Glutamatergic neuron (in vitro differentiated cells): Measurements from ENCODE around the gene LSAMP. TPM values are rescaled to one million over a fixed set of nuclear protein-coding genes. Genes with fewer than 3 reads are reported as not detected.

ENCODE experiments used
- DNase-seq: peaks from one replicate; pipeline ENCODE4 v3.0.0; 2022
- H3K27ac Mint-ChIP-seq: one replicate; pipeline ENCODE4 v1.8.0; 2020; ENCODE audit warnings: mild to moderate bottlenecking, mixed read lengths, inconsistent platforms; ENCODE audit not compliant: unreplicated experiment
- H3K27me3 Mint-ChIP-seq: one replicate; pipeline ENCODE4 v1.8.0; 2020; ENCODE audit warnings: mild to moderate bottlenecking, moderate library complexity, mixed read lengths, inconsistent platforms; ENCODE audit not compliant: unreplicated experiment
- H3K36me3 Mint-ChIP-seq: one replicate; pipeline ENCODE4 v1.8.0; 2020; ENCODE audit warnings: mild to moderate bottlenecking, mixed read lengths, inconsistent platforms; ENCODE audit not compliant: unreplicated experiment
- H3K4me1 Mint-ChIP-seq: one replicate; pipeline ENCODE4 v1.8.0; 2020; ENCODE audit warnings: mild to moderate bottlenecking, low read depth, mixed read lengths, inconsistent platforms; ENCODE audit not compliant: unreplicated experiment
- H3K4me3 Mint-ChIP-seq: one replicate; pipeline ENCODE4 v1.8.0; 2020; ENCODE audit warnings: mild to moderate bottlenecking, mixed read lengths, inconsistent platforms; ENCODE audit not compliant: unreplicated experiment
- H3K9me3 Mint-ChIP-seq: one replicate; pipeline ENCODE4 v1.8.0; 2020; ENCODE audit warnings: mild to moderate bottlenecking, moderate library complexity, mixed read lengths, inconsistent platforms; ENCODE audit not compliant: unreplicated experiment
- CTCF ChIP-seq: fragments of 200-600 bp; sonication (generic); IDR thresholded peaks from one replicate; pipeline ENCODE4 v1.5.0; 2021; ENCODE audit not compliant: partially characterized antibody, unreplicated experiment
- total RNA-seq: library from RNA; stranded (reverse); fragmentation: NEBNext Ultra II Directional; extraction: Animal tissue kit (Norgen Biotek cat#: 25700); gene quantifications from one replicate; pipeline ENCODE4 v1.2.1, GENCODE V29; 2021; ENCODE audit not compliant: unreplicated experiment

Gene LSAMP
- total RNA-seq, 1 donor from 2014 or later, result 67.1 TPM

DNA sequence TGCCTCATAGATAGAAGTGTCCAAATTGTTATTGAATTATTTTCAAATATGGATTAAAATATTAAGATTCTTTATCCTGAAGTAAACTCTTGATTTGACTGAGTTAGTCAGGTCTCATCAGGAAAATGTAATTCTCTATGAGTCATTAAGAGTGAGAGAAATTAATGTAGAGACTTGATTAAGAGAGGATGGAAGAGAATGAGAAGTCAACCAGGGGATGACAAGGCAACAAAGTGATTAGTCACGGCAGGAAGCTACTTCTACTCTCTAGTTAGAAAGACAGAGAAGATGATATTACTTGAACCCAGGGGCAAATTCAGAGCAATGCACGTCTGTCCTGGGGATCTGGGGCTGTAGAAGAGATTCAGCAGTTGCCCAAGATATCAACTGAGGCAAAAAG lies 202.5 kb downstream of the LSAMP start:
- H3K36me3 Mint-ChIP-seq, result no peaks in the 10 kb centered on the region
- H3K27ac Mint-ChIP-seq, result no peak overlapping the region
- H3K9me3 Mint-ChIP-seq, result peaks cover 1% of the 10 kb centered on the region
- TF ChIP-seq CTCF, result no peak
- no peaks in the 10 kb centered on the region for H3K27me3 Mint-ChIP-seq
- no peak for DNase-seq
- no peak overlapping the region for H3K4me3 Mint-ChIP-seq
- H3K4me1 Mint-ChIP-seq, result no peaks in the 10 kb centered on the region

GRCh38 chr3:116241677-116242076 lies 203.6 kb downstream of the LSAMP start:
- TF ChIP-seq CTCF, result no peak
- H3K9me3 Mint-ChIP-seq, result no peaks in the 10 kb centered on the region
- no peak for DNase-seq
- H3K27ac Mint-ChIP-seq, result no peak overlapping the region
- H3K4me3 Mint-ChIP-seq, result no peak overlapping the region
- H3K4me1 Mint-ChIP-seq, result no peaks in the 10 kb centered on the region
- H3K36me3 Mint-ChIP-seq, result no peaks in the 10 kb centered on the region
- no peaks in the 10 kb centered on the region for H3K27me3 Mint-ChIP-seq

DNA sequence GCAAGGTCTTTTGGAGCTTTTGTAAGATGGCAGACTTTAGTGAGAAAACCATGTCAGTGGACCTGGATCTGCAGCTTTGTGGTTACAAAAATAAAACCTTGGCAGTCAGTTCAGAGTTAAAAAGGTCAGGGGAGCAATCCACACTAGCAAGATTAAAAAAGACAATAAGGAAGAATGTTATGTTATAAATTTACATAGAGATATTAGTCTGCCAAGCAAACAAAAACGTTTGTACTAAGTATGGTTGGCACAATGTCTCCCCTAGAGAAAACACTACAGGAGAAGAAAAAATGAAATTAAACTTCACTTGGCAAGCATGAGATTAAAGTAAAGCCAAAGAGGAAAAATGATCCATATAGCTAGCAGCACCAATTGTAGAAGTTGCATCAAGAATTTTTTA lies 205.0 kb downstream of the LSAMP start:
- TF ChIP-seq CTCF, result no peak
- no peak for DNase-seq
- Mint-ChIP-seq H3K4me1 (no peaks in the 10 kb centered on the region), H3K4me3 (no peak overlapping the region), H3K9me3 (no peaks in the 10 kb centered on the region), H3K27me3 (no peaks in the 10 kb centered on the region), H3K36me3 (no peaks in the 10 kb centered on the region), H3K27ac (no peak overlapping the region)

DNA sequence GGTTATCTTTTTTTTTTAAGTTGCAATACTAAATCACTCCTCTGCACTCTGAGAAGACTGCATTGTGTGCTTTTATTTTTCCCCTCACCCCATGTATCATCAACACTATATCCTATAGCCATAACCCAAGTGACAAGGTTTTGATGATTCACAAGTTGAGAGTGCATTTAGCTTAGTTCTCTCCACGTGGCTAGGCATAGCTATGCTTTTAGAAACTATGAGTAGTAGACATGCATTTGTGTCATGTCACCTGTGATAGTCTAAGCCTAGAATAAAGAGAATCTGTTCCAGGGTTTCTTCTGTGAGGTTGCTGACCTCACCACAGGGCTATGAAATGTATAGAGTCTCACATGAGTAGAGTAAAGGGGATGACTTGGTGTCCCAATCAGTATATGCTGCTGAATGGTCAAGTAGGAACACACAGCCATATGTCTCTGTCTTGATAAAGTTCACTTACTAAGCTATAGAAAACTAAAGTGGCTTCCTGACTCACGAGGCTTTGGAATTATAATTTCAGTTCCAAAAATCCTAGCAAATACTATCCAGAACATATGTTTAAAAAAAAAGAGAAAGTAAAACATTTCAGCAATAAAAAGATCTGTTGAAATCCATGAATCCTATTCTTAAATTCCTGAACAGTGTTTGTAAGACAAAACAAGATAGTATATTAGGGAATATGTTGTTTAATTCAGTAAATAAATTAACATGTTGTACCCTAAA lies 206.3 kb downstream of the LSAMP start:
- no peaks in the 10 kb centered on the region for H3K36me3 Mint-ChIP-seq
- no peak overlapping the region for H3K27ac Mint-ChIP-seq
- no peaks in the 10 kb centered on the region for H3K27me3 Mint-ChIP-seq
- H3K4me1 Mint-ChIP-seq, result peaks cover 1% of the 10 kb centered on the region
- DNase-seq, result no peak
- H3K4me3 Mint-ChIP-seq, result no peak overlapping the region
- H3K9me3 Mint-ChIP-seq, result no peaks in the 10 kb centered on the region
- no peak for TF ChIP-seq CTCF

DNA sequence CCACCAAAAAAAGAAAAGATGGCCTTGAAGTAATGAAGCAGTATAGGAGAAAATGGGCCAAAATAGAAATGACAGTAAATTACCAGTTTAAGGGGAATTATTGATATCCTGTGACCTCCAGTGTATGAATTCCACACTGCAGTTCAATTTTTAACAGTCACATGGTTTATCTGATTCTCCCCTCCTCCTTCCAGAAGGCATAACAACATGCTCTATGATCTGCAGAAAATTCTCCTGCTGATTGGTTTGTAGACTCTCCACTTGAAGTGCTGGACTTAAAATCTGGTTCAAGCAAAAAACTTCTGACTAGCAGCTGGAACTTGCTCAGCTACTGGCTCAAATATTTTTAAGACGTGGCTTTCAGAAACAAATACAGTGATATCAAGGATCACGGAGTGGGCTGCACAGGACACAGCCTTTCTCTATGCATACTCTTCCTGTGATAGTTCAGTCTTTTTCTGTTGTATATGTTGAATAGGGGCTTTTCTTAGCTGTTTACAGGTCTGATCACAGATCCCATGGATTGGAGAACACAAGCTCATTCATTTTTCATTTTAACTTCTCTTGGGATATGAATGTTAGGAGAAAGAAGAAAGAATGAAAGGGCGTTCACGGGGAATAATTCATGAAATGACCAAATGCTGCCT lies 211.5 kb downstream of the LSAMP start:
- no peak for TF ChIP-seq CTCF
- DNase-seq, result no peak
- Mint-ChIP-seq H3K4me3 (no peak overlapping the region), H3K4me1 (peaks cover 14% of the 10 kb centered on the region), H3K27ac (no peak overlapping the region), H3K9me3 (peaks cover 3% of the 10 kb centered on the region), H3K27me3 (no peaks in the 10 kb centered on the region), H3K36me3 (no peaks in the 10 kb centered on the region)
